HepG2 (cell line): ENCODE results near the gene CPSF4. TPM values are rescaled to one million over a fixed set of nuclear protein-coding genes. Genes with fewer than 3 reads are reported as not detected.

Experiments
- GZF1 ChIP-seq: sonication (generic); formaldehyde crosslinking; IDR thresholded peaks from 2 replicates; pipeline ENCODE4 v1.5.1; 2020; ENCODE audit warnings: mild to moderate bottlenecking, missing genetic modification reagents
- ISL2 ChIP-seq: sonication (generic); formaldehyde crosslinking; IDR thresholded peaks from 2 replicates; pipeline ENCODE4 v1.5.0; 2020; ENCODE audit warnings: missing genetic modification reagents
- KDM6A ChIP-seq: IDR thresholded peaks from 2 replicates; pipeline ENCODE4 v1.6.1; 2016; ENCODE audit warnings: low read depth
- MAFF ChIP-seq: IDR thresholded peaks from 2 replicates; pipeline ENCODE4 v1.6.1; 2011; ENCODE audit warnings: low read depth, low read length, improper control_type of control experiment
- MIER2 ChIP-seq: IDR thresholded peaks from 2 replicates; pipeline ENCODE4 v1.6.1; 2016; ENCODE audit warnings: missing biosample characterization, missing genetic modification reagents
- MLLT10 ChIP-seq: sonication (generic); formaldehyde crosslinking; IDR thresholded peaks from 2 replicates; pipeline ENCODE4 v1.4.0; 2020; ENCODE audit warnings: missing genetic modification reagents
- NR2F1 ChIP-seq, 2 experiments: fragments of 450-650 bp in 1 of 2; formaldehyde crosslinking in 1 of 2; IDR thresholded peaks; 2 replicates each; pipeline versions ENCODE4 v1.5.0 to v1.6.1; 2016 to 2020; ENCODE audit warnings: mild to moderate bottlenecking in 1 of 2, missing compliant biosample characterization in 1 of 2, missing genetic modification reagents in 1 of 2, moderate library complexity in 1 of 2
- SETDB1 ChIP-seq: sonication (generic); formaldehyde crosslinking; IDR thresholded peaks from 2 replicates; pipeline ENCODE4 v1.5.1; 2020; ENCODE audit warnings: missing genetic modification reagents, mild to moderate bottlenecking, borderline replicate concordance
- SOX5 ChIP-seq: IDR thresholded peaks from 2 replicates; pipeline ENCODE4 v1.6.1; 2016; ENCODE audit warnings: borderline replicate concordance
- TCF12 ChIP-seq, 2 experiments: fragments of 450-650 bp in 1 of 2; sonication (generic) in 1 of 2; formaldehyde crosslinking in 1 of 2; IDR thresholded peaks; 2 replicates each; pipeline versions ENCODE4 v1.6.1 to v1.8.0; 2017 to 2022; ENCODE audit warnings: antibody characterized with exemption in 1 of 2, mild to moderate bottlenecking in 1 of 2, missing genetic modification reagents in 1 of 2, moderate library complexity in 1 of 2
- TERF1 ChIP-seq: sonication (generic); formaldehyde crosslinking; IDR thresholded peaks from 2 replicates; pipeline ENCODE4 v1.8.0; 2022; ENCODE audit warnings: mild to moderate bottlenecking, missing genetic modification reagents, moderate library complexity
- TFDP1 ChIP-seq: IDR thresholded peaks from 2 replicates; pipeline ENCODE4 v1.6.1; 2016; ENCODE audit warnings: missing compliant biosample characterization, missing genetic modification reagents, borderline replicate concordance
- ZEB1 ChIP-seq: IDR thresholded peaks from 2 replicates; pipeline ENCODE4 v1.6.1; 2012; ENCODE audit warnings: mild to moderate bottlenecking, low read depth, inconsistent platforms; ENCODE audit not compliant: insufficient replicate concordance
- ZIK1 ChIP-seq: sonication (generic); formaldehyde crosslinking; IDR thresholded peaks from 2 replicates; pipeline ENCODE4 v1.5.0; 2020; ENCODE audit warnings: mild to moderate bottlenecking, low read depth, missing genetic modification reagents, borderline replicate concordance
- ZMYM3 ChIP-seq: sonication (generic); formaldehyde crosslinking; IDR thresholded peaks from 2 replicates; pipeline ENCODE4 v1.5.1; 2020; ENCODE audit warnings: mild to moderate bottlenecking, missing genetic modification reagents
- ZNF10 ChIP-seq: sonication (generic); formaldehyde crosslinking; IDR thresholded peaks from 2 replicates; pipeline ENCODE4 v1.4.0; 2020; ENCODE audit warnings: mild to moderate bottlenecking, low read depth, missing genetic modification reagents, borderline replicate concordance
- ZNF235 ChIP-seq: sonication (generic); formaldehyde crosslinking; IDR thresholded peaks from 2 replicates; pipeline ENCODE4 v1.8.1; 2023; ENCODE audit warnings: mild to moderate bottlenecking, missing genetic modification reagents, borderline replicate concordance
- ZNF839 ChIP-seq: sonication (generic); formaldehyde crosslinking; IDR thresholded peaks from 2 replicates; pipeline ENCODE4 v1.4.0; 2020; ENCODE audit warnings: missing genetic modification reagents, mild to moderate bottlenecking, borderline replicate concordance
- ZNF879 ChIP-seq: sonication (generic); formaldehyde crosslinking; IDR thresholded peaks from 2 replicates; pipeline ENCODE4 v1.8.1; 2023; ENCODE audit warnings: missing genetic modification reagents
- polyA plus RNA-seq, 8 experiments: library from polyadenylated mRNA; depleted of rRNA in 3 of 8; stranded (reverse) in 7 of 8; unstranded in 1 of 8; fragments of >200 nt; fragmentation: Illumina TruSeq in 4 of 8; extraction: Trizol in 4 of 8; gene quantifications; 2 replicates each; pipeline versions ENCODE4 v1.2.1 to v1.2.3, GENCODE V29; 2011 to 2016; ENCODE audit warnings: low read depth in 4 of 8, missing spikeins in 1 of 8, mixed read lengths in 1 of 8; ENCODE audit not compliant: insufficient read depth in 1 of 8
- total RNA-seq, 5 experiments: library from RNA; depleted of rRNA; stranded (reverse); fragments of >200 nt; fragmentation: Illumina TruSeq; extraction: Trizol; gene quantifications; 2 replicates each; pipeline ENCODE4 v1.2.3, GENCODE V29; 2016; ENCODE audit warnings: low read depth in 1 of 5
- TF ChIP-seq, protein P1 (sequence below): sonication (generic); formaldehyde crosslinking; conservative IDR thresholded peaks from 2 replicates; pipeline ENCODE4 v1.4.0; 2020; ENCODE audit warnings: missing genetic modification reagents
- TF ChIP-seq, protein P2 (sequence below): sonication (generic); formaldehyde crosslinking; IDR thresholded peaks from 2 replicates; pipeline ENCODE4 v1.8.1; 2023; ENCODE audit warnings: mild to moderate bottlenecking, missing genetic modification reagents, borderline replicate concordance
- TF ChIP-seq, protein P3 (sequence below): sonication (generic); formaldehyde crosslinking; IDR thresholded peaks from 2 replicates; pipeline ENCODE4 v1.8.0; 2022; ENCODE audit warnings: missing genetic modification reagents, low read depth, mild to moderate bottlenecking, borderline replicate concordance

CPSF4 gene
- total and polyA plus RNA-seq, 2 of the 13 experiments (the other 11 are each of a cell fraction or from before 2014, with no cell fraction given) = 34.1 to 49.6 TPM

- TF ChIP-seq ZNF879 (CRISPR knock-in tag) (no peak), MAFF (no peak), KDM6A (CRISPR knock-in tag) (no peak), SETDB1 (CRISPR knock-in tag) (no peak), TCF12 (IDR thresholded peaks at IDR 0.05) (no peak), TCF12 (CRISPR knock-in tag; IDR thresholded peaks at IDR 0.05) (no peak; the same call in 1 of the 2 replicates), MLLT10 (CRISPR knock-in tag) (no peak), MIER2 (CRISPR knock-in tag) (no peak), TERF1 (CRISPR knock-in tag) (no peak), GZF1 (CRISPR knock-in tag) (no peak), SOX5 (CRISPR knock-in tag) (no peak; the same call in 1 of the 2 replicates), ZNF10 (CRISPR knock-in tag) (no peak), NR2F1 (CRISPR knock-in tag; IDR thresholded peaks at IDR 0.05) (peak in 1 of 2 experiments; percentile 45; a peak in 1 of 4 replicates), ZNF839 (CRISPR knock-in tag) (0 out of 2 replicates have a peak, but pooled peaks have one; percentile 27), ZMYM3 (CRISPR knock-in tag) (no peak; the same call in 1 of the 2 replicates), ZEB1 (peak; percentile 46), ZNF235 (no peak), TFDP1 (CRISPR knock-in tag) (0 out of 2 replicates have a peak, but pooled peaks have one; percentile 36), ZIK1 (CRISPR knock-in tag) (no peak), ISL2 (no peak; the same call in 1 of the 2 replicates)
- TF ChIP-seq, protein P1, sequence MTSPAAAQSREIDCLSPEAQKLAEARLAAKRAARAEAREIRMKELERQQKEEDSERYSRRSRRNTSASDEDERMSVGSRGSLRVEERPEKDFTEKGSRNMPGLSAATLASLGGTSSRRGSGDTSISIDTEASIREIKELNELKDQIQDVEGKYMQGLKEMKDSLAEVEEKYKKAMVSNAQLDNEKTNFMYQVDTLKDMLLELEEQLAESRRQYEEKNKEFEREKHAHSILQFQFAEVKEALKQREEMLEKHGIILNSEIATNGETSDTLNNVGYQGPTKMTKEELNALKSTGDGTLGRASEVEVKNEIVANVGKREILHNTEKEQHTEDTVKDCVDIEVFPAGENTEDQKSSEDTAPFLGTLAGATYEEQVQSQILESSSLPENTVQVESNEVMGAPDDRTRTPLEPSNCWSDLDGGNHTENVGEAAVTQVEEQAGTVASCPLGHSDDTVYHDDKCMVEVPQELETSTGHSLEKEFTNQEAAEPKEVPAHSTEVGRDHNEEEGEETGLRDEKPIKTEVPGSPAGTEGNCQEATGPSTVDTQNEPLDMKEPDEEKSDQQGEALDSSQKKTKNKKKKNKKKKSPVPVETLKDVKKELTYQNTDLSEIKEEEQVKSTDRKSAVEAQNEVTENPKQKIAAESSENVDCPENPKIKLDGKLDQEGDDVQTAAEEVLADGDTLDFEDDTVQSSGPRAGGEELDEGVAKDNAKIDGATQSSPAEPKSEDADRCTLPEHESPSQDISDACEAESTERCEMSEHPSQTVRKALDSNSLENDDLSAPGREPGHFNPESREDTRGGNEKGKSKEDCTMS (CRISPR knock-in tag) = no peak
- TF ChIP-seq, protein P2, sequence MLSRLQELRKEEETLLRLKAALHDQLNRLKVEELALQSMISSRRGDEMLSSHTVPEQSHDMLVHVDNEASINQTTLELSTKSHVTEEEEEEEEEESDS (CRISPR knock-in tag) = no peak
- TF ChIP-seq, protein P3, sequence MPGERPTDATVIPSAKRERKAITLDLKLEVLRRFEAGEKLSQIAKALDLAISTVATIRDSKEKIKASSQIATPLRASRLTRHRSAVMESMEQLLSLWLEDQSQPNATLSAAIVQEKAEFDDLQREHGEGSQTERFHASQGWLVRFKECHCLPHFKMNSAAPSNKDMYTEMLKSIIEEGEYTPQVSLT = no peak
These were observed 66.0 kb downstream of the CPSF4 start, which contains the start of gene ZKSCAN5 (continued) for GRCh38 chr7:99504603-99505323.
